ENCODE data around the gene FMNL2.

Gene FMNL2

DNA sequence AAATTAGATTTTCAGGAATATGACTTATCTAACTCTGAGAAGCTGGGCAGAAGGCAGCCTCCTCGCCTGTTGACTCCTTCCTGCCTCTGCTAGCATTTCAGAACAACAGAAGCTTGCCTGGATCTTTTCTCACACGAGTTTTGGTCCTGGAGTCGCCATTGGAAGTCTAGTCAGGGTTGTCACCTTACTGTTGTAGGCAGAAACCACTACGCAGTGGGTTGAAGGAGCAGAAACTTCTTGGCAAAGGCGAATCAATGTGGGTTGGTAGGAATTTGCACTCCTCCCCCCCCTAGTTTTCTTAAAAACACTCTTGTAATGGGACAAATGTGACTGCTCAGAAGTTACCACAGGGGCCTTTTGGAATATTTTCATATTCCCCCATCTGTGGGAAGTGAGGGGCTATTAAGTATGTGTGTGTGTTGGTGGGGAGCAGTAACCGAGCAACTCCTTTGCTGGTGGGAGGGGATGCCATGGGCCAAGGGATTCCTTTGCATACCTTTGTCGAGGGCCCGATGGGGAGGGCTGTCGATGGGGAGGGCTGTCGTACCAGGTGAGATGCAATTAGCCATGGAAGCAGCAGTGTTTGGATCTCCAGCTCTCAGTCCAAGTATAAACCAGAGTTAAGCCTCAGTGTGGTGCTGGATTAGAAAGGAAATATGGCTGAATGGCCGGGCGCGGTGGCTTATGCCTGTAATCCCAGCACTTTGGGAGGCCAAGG, 117.4 kb downstream of the FMNL2 start:
- DNase-seq: peak in 1 of 2 donors; percentile 31

DNA sequence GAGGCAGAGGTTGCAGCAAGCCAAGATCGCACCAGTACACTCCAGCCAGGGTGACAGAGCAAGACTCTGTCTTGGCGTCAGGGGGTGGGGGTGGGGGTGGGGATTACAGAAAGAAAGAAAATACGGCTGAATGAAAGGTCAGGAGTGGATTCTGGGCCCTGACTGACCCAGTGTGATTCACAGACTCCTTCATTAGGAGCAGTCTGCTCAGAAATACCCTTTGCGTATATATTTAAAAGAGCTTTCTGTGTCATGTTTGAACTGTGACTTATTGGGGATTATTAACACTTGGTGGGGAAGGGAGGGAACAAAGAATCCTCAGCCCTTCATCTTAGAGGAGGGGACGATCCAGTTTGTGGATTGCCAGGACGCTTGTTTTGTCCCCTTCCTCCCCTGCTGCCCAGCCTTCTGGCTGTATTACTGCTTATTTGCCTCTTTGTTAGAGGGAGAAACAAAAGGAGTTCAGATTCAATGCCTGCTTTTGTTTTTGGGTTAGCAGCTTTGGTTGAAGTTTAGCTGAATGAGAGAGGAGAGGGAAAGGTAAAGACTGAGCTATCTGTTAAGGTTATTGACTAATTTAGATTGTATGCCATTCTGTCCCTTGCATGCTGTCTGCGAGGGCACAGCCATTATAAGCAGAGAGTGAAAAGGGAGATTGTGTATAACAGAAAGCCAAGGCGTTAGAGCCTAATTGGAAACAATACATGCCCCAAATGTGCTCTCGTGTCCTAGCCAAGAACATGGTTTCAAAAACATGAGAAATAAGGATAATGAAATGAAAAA, 118.3 kb downstream of the FMNL2 start:
- peak; percentile 71 to 92 for DNase-seq

DNA sequence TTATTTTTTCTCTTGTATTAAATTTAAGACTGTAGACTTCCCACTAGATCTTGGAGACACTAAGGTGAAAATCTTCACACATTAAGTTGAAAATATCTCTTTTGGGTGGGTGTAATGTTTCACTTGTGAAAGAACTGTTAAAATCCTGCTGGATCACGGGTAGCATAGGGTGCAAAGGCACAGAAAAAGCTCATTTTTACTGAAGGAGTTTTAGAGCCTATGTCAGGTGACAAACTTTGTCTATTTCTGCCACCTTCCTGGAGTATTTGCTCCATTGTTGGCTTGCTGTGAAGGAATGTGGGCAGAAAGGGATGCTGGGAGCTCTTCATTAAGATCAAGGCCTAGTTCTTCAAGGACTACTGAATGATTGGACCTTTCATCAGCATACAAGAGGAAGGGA, 119.4 kb downstream of the FMNL2 start:
- DNase-seq: no peak

DNA sequence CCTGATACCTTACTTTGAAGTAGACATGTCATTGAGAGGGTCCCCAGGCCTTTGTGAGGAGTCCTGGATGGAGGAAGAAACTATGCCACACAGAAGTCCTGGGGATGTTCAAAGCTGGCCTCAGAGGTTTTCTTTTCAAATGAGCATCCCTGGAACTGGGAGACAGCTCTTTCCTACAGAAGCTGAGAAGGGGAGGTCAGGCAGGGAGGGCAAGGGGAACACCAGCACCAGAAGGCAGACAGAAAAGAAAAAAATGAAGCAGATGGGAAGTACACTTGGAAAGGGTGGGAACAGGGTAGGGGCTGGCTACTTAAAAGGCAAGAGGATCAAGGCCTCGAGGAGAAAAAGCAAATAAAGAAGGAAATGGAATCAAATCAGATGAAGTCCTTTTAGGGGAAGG, 120.0 kb downstream of the FMNL2 start:
- no peak for DNase-seq

DNA sequence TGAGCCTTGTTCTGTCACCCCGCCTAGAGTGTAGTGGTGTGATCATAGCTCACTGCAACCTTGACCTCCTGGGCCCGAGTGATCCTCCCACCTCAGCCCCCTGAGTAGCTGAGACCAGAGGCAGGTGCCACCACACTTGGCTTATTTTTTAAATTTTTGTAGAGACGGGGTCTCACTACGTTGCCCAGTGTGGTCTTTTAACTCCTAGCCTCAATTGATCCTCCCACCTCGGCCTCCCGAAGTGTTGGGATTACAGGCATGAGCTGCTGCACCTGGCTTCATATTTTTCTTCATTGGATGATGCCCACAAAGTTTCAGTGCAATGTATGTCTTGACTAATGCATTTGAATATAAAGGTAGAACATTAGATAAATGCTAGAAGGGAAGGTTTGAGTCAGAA, 120.8 kb downstream of the FMNL2 start:
- DNase-seq: no peak

DNA sequence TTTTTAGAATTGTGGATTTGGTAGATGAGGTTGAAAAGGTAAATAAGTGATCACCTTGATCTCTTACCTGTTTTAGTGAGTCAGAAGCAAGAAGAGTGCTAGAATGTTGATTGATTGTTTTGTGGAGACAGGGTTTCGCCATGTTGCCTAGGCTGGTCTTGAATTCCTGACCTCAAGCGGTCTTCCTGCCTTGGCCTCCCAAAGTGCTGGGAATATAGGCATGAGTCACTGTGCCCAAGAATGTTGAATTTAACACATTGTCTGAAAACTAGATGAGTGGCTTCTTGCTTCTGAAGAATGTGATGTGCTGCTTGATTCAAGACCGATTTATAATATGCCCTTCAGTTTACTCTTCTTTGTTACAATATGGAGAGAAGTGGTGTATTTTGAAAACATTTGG, 121.3 kb downstream of the FMNL2 start:
- no peak for DNase-seq

DNA sequence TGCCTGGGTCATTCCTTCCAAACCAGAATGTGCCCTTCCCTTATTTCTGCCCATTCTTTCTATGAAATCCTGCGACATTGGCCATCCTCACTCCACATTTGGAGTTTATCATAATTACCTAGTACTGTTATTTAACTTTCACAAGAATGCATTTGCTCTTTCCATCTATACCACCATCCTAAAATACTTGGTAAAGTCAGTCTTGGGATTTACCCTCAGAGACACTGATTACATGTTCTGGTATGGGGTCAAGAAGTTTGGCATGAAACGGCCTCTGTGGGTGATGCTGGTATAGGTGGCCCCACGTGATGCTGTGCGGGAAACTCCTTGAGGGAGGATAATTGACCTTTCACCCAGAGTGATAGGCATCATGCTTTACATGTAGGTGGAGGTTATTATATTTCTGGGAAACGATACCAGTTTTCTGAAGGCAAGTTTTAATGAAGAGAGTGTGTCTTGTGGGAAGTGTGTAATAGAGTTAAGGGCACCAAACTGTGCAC, 123.5 kb downstream of the FMNL2 start:
- no peak for DNase-seq

DNA sequence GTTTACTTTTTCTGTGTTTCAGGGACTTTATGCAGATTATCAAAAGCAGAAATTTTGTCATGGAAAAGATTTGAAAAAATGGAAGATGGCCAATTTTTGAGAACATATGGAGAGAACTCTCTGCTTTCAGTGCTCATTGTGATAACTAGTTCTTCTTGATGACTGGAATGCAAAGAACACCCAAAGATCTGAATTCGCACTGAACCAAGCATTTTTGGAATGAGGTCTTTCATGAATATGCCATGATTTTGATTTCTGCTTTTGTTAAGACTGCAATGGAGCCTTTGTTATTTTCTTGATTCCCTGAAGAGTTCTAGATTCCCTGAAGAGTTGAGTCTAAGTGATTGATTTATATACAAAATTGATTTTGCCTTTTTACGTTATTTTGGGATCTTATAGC, 124.1 kb downstream of the FMNL2 start:
- DNase-seq: no peak

DNA sequence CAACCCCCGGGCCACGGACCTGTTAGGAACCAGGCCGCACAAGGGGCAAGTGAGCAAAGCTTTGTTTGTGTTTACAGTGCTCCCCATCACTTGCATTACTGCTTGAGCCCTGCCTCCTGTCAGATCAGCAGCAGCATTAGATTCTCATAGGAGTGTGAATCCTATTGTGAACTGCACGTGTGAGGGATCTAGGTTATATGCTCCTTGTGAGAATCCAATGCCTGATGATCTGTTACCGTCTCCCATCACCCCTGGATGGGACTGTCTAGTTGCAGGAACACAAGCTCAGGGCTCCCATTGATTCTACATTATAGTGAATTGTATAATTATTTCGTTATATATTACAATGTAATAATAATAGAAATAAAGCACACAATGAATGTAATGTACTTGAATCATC, 125.6 kb downstream of the FMNL2 start:
- DNase-seq: no peak

DNA sequence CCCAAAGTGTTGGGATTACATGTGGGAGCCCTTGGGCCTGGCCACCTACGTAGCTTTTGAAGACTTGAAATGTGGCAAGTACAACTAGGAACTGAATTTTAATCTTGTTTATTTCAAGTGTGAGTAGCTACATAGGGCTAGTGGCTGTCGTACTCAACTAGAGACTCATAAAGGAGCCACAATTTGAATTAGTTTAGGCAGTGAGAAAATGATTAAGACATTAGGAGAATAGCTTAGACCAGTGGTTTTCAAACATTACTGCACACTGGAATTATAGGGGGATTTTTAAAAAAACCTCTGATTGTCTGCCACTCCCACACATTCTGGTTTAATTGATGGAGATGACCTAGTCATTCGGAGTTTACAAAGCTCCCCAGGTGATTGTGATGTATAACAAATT, 127.1 kb downstream of the FMNL2 start:
- no peak for DNase-seq

DNA sequence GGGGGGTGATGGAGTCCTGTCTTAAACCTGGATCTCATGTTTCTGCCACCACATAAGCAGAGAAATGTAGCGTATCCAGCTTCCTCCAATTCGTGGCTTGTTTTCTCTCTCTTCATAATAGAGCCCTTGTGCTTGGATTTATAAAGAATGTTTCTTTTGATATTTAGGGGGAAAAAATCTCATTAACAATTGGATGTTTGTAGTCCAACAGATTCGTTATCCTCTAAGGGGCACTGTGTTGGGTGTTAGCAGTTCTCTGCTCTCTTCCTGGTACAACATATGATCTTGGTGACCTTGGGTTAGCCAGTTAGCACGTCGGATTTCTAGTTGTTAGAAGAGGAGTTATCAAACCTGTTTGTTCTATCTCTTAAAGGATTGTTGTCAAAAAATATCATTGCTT, 127.8 kb downstream of the FMNL2 start:
- DNase-seq: peak in 1 of 2 donors; percentile 98

DNA sequence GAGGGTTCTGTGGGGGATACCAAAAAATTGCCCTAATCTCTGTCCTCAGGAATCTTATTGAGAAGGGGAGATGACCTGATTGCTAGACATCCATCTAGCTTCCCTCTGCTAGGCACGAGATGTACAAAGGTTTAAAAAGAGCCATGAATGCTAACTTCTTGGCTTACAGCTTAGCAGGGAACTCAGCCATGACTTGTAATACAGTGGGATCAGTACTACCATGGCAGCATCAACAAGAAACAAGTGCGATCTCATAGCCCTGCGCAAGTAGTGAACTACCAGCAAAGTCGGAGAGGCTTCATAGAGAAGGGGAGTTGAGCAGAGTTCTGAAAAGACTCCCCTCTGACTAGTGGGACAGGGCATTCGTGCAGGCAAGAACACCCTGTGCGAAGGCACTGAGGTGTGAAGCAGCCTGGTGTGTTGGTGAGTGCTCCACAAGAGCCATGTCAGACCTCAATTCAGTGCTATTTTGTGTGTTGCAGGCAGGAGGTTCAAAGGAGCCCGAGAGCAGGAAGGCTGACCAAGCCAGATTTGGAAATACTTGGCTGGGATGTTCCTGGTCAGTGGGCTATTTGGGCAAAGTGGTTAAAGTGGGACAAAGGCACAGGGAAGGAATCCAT, 130.0 kb downstream of the FMNL2 start:
- no peak for DNase-seq

DNA sequence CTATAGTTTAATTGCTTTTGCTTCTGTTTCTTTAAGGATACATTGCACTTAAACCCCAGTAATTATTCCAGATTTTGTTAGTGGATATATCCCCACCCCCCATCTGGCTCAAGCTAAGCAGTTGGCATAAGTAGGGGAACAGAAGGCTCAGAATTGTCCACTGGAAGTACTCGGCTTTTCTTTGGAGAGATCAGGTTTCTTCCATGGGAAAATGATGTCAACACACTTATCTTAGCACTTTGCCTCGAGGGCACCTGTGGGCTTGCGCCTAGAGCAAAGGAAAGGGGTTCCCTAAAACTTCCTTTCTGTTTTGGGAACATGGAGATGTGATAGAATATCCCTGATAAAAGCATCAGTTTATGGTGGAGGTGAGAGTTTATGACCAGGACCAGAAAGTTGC, 130.6 kb downstream of the FMNL2 start:
- no peak for DNase-seq

DNA sequence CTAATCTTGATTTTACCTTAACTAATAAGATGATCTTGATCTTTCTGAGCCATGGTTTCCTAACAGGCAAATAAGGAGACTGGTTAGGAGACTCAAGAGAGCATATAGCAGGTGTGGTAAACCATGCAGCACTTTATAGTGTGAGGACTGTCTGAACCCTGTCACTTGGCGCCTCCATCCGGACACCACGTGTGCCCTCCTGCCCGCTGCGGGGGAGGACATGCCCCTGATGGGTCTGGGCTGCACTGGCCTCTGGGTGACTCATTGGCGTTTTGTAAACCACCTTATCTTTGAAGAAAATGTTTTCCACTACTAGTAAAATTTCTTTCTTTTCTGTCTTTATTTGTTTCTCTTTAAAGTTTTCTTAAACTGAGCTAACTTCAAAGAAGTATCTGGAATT, 131.1 kb downstream of the FMNL2 start:
- no peak for DNase-seq

DNA sequence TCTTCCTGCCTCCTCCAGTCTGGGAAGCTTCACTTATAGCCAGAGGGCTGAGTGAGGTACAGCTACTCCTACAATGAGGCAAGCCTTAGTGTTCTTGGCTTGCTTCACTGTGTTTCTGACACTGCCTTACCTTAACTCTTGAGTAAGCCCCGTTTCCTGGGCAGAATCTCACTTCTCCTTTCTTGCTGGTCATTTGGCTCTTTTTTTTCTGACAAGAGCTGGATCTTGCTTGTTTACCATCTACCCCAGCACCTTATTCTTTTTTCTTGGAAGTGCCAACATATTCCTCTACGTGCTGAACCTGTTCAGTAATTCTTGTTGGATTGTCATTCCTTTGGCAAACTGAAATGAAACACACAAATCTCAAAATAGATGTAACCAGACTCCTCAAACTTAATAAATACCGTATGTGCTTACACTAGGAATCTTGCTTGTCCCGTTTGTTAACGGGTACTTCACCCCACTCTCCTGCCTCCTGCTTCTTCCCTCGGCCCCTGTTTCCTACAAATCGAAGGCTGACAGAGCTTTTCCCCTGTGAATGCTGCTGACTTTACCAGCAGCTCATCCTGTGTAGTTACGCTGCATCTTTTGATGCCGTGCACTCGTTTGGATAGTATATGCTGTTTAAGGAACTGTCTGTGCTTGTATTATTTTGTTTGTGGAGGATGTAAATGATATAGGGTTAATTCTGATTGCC, 132.2 kb downstream of the FMNL2 start:
- DNase-seq: peak; percentile 23 to 53

DNA sequence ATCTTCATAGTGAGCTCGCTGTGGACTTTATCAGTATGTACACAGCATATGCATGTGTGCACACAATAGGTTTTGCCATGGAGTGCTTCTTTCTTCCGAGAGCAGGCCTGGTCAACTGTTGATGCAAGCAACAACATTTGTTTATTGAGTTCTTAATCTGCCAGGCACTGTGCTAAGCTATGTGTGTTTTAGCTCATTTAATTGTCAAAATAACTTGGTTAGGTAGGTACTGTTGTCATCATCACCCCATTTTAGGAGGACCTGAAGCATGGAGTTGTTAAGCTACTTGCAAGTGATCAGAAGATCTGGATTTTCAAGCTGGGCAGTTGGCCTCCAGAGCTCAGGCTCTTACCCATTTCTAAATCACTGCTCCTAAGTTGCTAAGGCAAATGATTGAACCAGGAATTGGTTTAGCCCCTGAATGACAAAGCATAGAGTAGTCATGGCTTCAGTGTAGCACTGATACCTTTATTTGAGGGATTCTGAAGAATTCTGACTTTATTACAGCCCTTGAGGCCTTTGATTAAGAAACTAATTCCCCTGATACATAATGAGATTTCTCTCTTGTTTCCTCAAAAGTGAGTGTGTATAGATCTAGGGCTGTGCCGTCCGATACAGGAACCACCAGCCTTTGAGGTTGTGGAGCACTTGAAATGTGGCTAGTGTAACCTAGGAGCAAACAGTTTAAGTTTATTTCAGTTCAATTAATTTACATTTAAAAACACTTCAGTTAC, 132.9 kb downstream of the FMNL2 start:
- peak in 1 of 2 donors; percentile 44 for DNase-seq

DNA sequence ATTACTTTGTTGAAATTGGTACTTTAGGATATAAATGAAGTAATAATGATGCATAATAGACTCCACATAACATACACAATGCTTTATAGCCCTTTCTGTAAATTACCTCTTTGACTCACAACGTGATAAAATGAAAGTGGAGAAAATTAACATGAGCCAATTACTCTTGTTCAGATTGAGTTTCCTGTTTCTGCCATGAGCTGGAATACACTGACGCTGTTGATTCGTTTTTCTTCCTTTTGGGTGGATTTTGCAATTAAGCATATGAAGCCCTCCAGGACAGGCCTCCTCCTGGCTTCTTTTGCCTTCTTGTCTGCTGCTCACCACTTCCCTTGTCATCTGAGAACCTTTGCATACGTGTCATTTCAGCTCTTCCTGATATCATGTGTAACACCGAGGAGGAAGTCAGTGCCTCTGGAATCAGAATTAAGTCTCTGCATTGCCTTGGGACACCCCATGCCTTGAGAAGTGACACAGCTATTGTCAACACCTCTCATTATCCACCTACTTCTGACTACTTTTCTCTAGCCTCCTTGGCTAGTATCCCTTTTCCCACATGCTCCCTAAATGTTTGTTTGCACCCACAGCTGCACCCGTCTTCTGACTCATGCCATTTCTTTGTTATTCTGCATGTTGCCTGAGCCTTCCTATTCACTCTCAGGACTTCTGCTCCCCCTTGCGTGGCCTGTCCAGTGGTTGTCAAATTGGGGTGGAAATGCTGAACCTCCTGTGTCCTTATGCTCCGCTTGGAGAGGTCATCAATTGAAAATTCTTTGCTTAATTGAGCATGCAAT, 134.1 kb downstream of the FMNL2 start:
- DNase-seq: peak; percentile 27 to 77

DNA sequence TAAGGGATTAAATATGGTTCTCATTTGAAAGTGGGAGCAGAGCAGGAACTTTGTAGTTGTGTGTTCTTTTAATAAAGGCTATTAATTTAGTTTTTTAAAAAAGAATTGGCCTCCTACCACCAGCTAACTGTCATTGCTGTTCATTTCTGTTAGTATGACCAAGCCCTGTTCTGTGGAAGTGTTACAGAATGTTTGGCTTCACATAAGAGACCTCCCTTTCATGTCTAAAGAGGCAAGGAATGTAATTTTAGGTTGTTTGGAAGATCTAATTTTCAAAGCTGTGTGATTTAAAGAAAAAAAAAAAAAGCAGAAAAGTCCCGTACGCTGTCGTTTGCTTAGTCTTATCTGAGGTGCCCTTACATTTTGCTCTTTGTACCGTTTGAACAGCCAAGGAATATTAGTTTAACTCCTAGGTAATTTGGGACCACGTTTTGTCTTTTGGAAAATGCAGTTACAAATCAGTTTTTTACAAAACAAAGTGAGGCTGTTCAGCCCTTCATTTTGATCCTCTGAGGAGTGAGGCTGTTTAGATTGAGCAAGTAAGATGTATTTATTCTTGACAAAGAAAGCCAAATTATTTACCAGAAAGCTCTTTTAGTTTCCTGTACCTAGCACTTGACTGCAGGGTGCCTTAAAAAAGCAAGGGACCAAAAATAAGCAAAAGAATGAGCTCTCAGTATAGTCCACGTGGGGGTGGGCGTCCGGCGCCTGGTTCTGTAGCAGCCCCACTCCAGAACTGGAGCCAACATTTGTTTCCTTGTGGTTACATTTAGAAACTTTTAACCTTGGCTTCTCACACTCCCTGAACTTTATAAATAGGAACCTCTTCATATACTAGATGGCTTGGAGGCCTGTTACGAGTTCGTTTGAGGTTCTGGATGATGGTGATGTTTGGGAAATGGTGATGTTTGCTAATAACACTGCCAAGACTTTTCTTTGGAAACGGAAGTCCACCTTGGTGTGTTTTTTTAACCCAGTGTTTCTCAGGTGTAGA, 136.2 kb downstream of the FMNL2 start:
- no peak for DNase-seq

DNA sequence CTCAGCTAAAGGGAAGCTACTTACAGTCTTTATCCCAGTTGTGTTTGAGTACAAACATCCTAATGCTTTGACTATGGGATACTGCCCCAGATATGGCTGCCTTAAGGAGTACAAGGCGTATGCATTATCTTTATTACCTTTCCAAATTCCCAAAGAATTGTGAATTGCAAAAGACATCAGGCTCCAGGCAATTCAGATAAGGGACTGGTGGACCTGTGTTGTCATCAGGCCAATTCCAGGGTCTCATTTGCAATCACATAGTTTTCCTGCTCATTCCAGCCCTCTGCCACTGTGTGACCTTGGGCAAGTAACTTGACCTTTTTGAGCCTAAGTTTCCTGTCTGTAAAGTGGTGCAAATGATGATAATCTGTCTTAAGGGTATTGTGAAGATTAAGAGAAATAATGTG, 137.5 kb downstream of the FMNL2 start:
- no peak for DNase-seq

DNA sequence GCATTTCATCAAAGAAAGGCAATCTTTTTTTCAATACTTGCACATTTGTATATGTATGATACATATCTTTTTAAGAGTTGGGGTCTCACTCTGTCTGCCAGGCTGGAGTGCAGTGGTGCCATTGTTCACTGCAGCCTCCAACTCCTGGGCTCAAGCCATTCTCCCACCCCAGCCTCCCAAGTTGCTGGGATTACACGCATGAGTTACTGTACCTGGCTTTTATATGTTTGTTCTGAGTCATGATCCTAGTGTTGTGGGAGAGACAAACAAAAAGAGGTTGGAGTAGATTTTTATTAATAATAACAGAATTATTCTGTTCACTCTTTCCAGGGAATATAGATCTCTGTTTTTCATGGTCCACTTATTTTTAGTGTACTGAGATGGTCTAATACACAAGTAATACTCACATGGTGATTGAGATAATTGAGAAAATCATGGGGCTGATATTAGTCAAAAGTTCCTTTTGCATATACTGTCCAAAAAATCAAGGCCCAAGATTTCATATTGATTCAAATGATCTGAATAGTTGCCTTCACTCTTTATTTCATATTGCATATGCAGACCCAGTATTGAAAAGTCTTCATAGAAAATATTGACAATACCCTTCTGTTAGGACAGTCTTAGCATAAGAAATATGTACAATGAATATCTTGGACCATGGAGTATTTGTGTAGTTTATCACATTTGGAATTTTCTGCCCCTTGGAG, 138.3 kb downstream of the FMNL2 start:
- no peak for DNase-seq

Measured in hippocampal formation (tissue), 2 donors.